Activated T-cell treated with anti-CD3 and anti-CD28 coated beads for 48 hours (primary cell): ENCODE results near the gene SCLY.

ENCODE experiments used
- DNase-seq: peaks from one replicate; pipeline ENCODE4 v3.0.0-alpha.2; 2020; ENCODE audit warnings: low read depth

Gene SCLY

GRCh38 chr2:238127165-238128060 lies 66.6 kb downstream of the SCLY start:
- no peak for DNase-seq

- no peak for DNase-seq
Measured at GRCh38 chr2:238128061-238128440, 67.2 kb downstream of the SCLY start.

- no peak for DNase-seq
Measured at GRCh38 chr2:238128534-238129001, 67.8 kb downstream of the SCLY start.

GRCh38 chr2:238129166-238130010 lies 68.6 kb downstream of the SCLY start:
- DNase-seq: no peak

GRCh38 chr2:238130111-238130695 lies 69.4 kb downstream of the SCLY start:
- no peak for DNase-seq

- no peak for DNase-seq
Measured at GRCh38 chr2:238130696-238131628, 70.2 kb downstream of the SCLY start.

- DNase-seq: no peak
Measured at GRCh38 chr2:238131761-238132462, 71.1 kb downstream of the SCLY start.

GRCh38 chr2:238132463-238133450 lies 72.0 kb downstream of the SCLY start:
- DNase-seq: no peak

GRCh38 chr2:238133499-238134392 lies 72.9 kb downstream of the SCLY start:
- no peak for DNase-seq

- DNase-seq: no peak
Measured at GRCh38 chr2:238134393-238134785, 73.6 kb downstream of the SCLY start.

GRCh38 chr2:238135601-238136150 lies 74.9 kb downstream of the SCLY start:
- DNase-seq: no peak

- no peak for DNase-seq
Measured at GRCh38 chr2:238136820-238137537, 76.2 kb downstream of the SCLY start.

GRCh38 chr2:238137885-238138284 lies 77.1 kb downstream of the SCLY start:
- DNase-seq: no peak

GRCh38 chr2:238138331-238139195 lies 77.8 kb downstream of the SCLY start, which contains the start of gene KLHL30:
Gene KLHL30 (plus strand): TSS chr2:238138668. CDS start chr2:238140755, 2,087 bp downstream.
- DNase-seq: no peak

GRCh38 chr2:238139196-238140039 lies 78.6 kb downstream of the SCLY start:
- peak; percentile 33 for DNase-seq
